Tibial nerve (tissue), 3 donors: ENCODE data around the gene HMOX2.

ENCODE experiments used
- CTCF ChIP-seq, 5 experiments: fragments of 200-600 bp in 3 of 5; fragments of 450-650 bp in 2 of 5; sonication (generic) in 3 of 5; IDR thresholded peaks; one replicate each; pipeline ENCODE4 v1.5.1; 2016 to 2019; ENCODE audit warnings: antibody characterized with exemption in 5 of 5, mild to moderate bottlenecking in 3 of 5, moderate library complexity in 2 of 5
- POLR2A ChIP-seq, 2 donors: fragments of 450-650 bp; IDR thresholded peaks; one replicate each; pipeline ENCODE4 v1.6.1; 2017; ENCODE audit warnings: antibody characterized with exemption in 2 of 2, mild to moderate bottlenecking in 2 of 2, moderate library complexity in 2 of 2

GRCh38 chr16:4433914-4434787, 42.0 kb upstream of the HMOX2 start:
- no peak for TF ChIP-seq POLR2A (IDR thresholded peaks at IDR 0.05)
- TF ChIP-seq CTCF (IDR thresholded peaks at IDR 0.05): no peak
